ENCODE measurements around the gene TMC1. TPM values are rescaled to one million over a fixed set of nuclear protein-coding genes. Genes with fewer than 3 reads are reported as not detected.

The TMC1 gene
- total RNA-seq, 4 donors from 2014 or later = 0.32 TPM; not detected in 3

- no peak for DNase-seq
- no peak overlapping the region for H3K4me3 ChIP-seq
- intact Hi-C loops (cut with DNase I; ENCODE audit: low total_unique reads) (no loop called here), in situ Hi-C loops (cut with MboI; ENCODE audit: low pct_ligation_motif_present in 1 of 4, low pct_unique_long_range_greater_than_20kb in 1 of 4, low sequenced_read_pairs in 3 of 4) (no loop called here)
- TF ChIP-seq CTCF (IDR thresholded peaks at IDR 0.05) = no peak
- TF ChIP-seq POLR2AphosphoS5 (IDR thresholded peaks at IDR 0.05) = no peak
- TF ChIP-seq EP300 (IDR thresholded peaks at IDR 0.05; ENCODE audit: low read depth) = no peak
- TF ChIP-seq POLR2A (IDR thresholded peaks at IDR 0.05) = no peak
- 85 to 87% methylated on average over 2 of the region's 2 CpGs for WGBS, 2 donors (ENCODE audit: low coverage in 1 of 2)
- no peaks in the 10 kb centered on the region for H3K27me3 ChIP-seq
- H3K4me1 ChIP-seq = no peaks in the 10 kb centered on the region
- H3K36me3 ChIP-seq = no peaks in the 10 kb centered on the region
- H3K27ac ChIP-seq = no peak overlapping the region
- no peaks in the 10 kb centered on the region for H3K9me3 ChIP-seq
Observed at GRCh38 chr9:72755836-72756235, 234.4 kb downstream of the TMC1 start.

GRCh38 chr9:72758944-72759343, 237.5 kb downstream of the TMC1 start:
- intact Hi-C loops (cut with DNase I; ENCODE audit: low total_unique reads) = no loop called here
- no peaks in the 10 kb centered on the region for H3K9me3 ChIP-seq
- DNase-seq = no peak
- no peak for TF ChIP-seq POLR2A (IDR thresholded peaks at IDR 0.05)
- TF ChIP-seq CTCF (IDR thresholded peaks at IDR 0.05) = no peak
- no peak for TF ChIP-seq EP300 (IDR thresholded peaks at IDR 0.05; ENCODE audit: low read depth)
- no peak overlapping the region for H3K4me3 ChIP-seq
- H3K36me3 ChIP-seq = no peaks in the 10 kb centered on the region
- H3K27me3 ChIP-seq = no peaks in the 10 kb centered on the region
- H3K27ac ChIP-seq = no peak overlapping the region
- in situ Hi-C loops (cut with MboI; ENCODE audit: low pct_ligation_motif_present in 1 of 4, low pct_unique_long_range_greater_than_20kb in 1 of 4, low sequenced_read_pairs in 3 of 4) = no loop called here
- H3K4me1 ChIP-seq = no peaks in the 10 kb centered on the region
- 84 to 94% methylated on average over 2 to 4 of the region's 4 CpGs for WGBS, 2 donors (ENCODE audit: low coverage in 1 of 2)

GRCh38 chr9:72763022-72763421, 241.6 kb downstream of the TMC1 start:
- H3K4me3 ChIP-seq = no peak overlapping the region
- no peaks in the 10 kb centered on the region for H3K4me1 ChIP-seq
- H3K9me3 ChIP-seq = no peaks in the 10 kb centered on the region
- no peak for DNase-seq
- TF ChIP-seq EP300 (IDR thresholded peaks at IDR 0.05; ENCODE audit: low read depth) = no peak
- no peak for TF ChIP-seq CTCF (IDR thresholded peaks at IDR 0.05)
- no peak for TF ChIP-seq POLR2AphosphoS5 (IDR thresholded peaks at IDR 0.05)
- no peak for TF ChIP-seq POLR2A (IDR thresholded peaks at IDR 0.05)
- WGBS, 2 donors (ENCODE audit: low coverage in 1 of 2) = 77 to 78% methylated on average over 2 of the region's 2 CpGs
- in situ Hi-C loops (cut with MboI; ENCODE audit: low pct_ligation_motif_present in 1 of 4, low pct_unique_long_range_greater_than_20kb in 1 of 4, low sequenced_read_pairs in 3 of 4) = no loop called here
- H3K27ac ChIP-seq = no peak overlapping the region
- no peaks in the 10 kb centered on the region for H3K36me3 ChIP-seq
- no peaks in the 10 kb centered on the region for H3K27me3 ChIP-seq
- intact Hi-C loops (cut with DNase I; ENCODE audit: low total_unique reads) = no loop called here

- Histone ChIP-seq H3K4me3 (no peak overlapping the region), H3K27me3 (no peaks in the 10 kb centered on the region), H3K9me3 (no peaks in the 10 kb centered on the region), H3K27ac (no peak overlapping the region), H3K36me3 (no peaks in the 10 kb centered on the region), H3K4me1 (no peaks in the 10 kb centered on the region)
- TF ChIP-seq EP300 (IDR thresholded peaks at IDR 0.05; ENCODE audit: low read depth) (no peak), POLR2A (IDR thresholded peaks at IDR 0.05) (no peak), CTCF (IDR thresholded peaks at IDR 0.05) (no peak), POLR2AphosphoS5 (IDR thresholded peaks at IDR 0.05) (no peak)
- intact Hi-C loops (cut with DNase I; ENCODE audit: low total_unique reads) = no loop called here
- in situ Hi-C loops (cut with MboI; ENCODE audit: low pct_ligation_motif_present in 1 of 4, low pct_unique_long_range_greater_than_20kb in 1 of 4, low sequenced_read_pairs in 3 of 4) = no loop called here
- DNase-seq = no peak
- WGBS, 2 donors (ENCODE audit: low coverage in 1 of 2) = 73 to 94% methylated on average over 4 to 5 of the region's 5 CpGs
Observed at GRCh38 chr9:72769546-72769945, 248.1 kb downstream of the TMC1 start.

All from transverse colon (tissue), 4 donors.